ENCODE data around the gene BTNL9. TPM values are rescaled to one million over a fixed set of nuclear protein-coding genes. Genes with fewer than 3 reads are reported as not detected.
"Not testable (repeated sequence)": the region's sequence is repeated elsewhere in the genome, so short reads cannot be mapped to it uniquely, and the experiment has no call there.

The BTNL9 gene
- total RNA-seq, 1 donor from 2014 or later: 25.2 TPM

- intact Hi-C loops (cut with DNase I): no loop called here
- no peak for DNase-seq (ENCODE audit: low spot score)
These were observed 18.8 kb downstream of the BTNL9 start for GRCh38 chr5:181058786-181059296.

- no peak for DNase-seq (ENCODE audit: low spot score)
- intact Hi-C loops (cut with DNase I): no loop called here
These were observed 19.5 kb downstream of the BTNL9 start for GRCh38 chr5:181059297-181060230.

GRCh38 chr5:181060231-181060590 lies 20.1 kb downstream of the BTNL9 start:
- intact Hi-C loops (cut with DNase I): no loop called here
- no peak for DNase-seq (ENCODE audit: low spot score)

- intact Hi-C loops (cut with DNase I): no loop called here
- DNase-seq (ENCODE audit: low spot score): no peak
These were observed 20.9 kb downstream of the BTNL9 start for GRCh38 chr5:181060924-181061323.

GRCh38 chr5:181061645-181062044 lies 21.6 kb downstream of the BTNL9 start:
- DNase-seq (ENCODE audit: low spot score): no peak
- intact Hi-C loops (cut with DNase I): no loop called here

DNA sequence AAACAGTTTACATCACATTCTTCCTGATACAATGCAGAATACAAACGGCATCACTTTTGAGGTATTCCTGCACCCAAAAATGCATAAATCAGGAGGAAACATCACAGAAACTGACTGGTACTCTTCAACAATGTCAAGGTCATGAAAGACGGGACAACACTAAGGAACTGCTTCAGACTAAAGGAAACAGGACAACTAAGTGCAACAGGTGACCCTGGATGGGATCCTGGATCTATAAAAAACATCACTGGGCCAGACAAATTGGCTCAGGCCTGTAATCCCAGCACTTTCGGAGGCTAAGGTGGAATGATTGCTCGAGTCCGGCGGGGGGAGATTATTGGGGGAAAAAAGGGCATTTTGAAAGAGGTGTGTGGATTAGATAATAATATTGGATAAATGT lies 22.6 kb downstream of the BTNL9 start:
- no peak for DNase-seq (ENCODE audit: low spot score)
- intact Hi-C loops (cut with DNase I): no loop called here

- DNase-seq (ENCODE audit: low spot score): no peak
- intact Hi-C loops (cut with DNase I): no loop called here
These were observed 23.4 kb downstream of the BTNL9 start for GRCh38 chr5:181063514-181063913.

DNA sequence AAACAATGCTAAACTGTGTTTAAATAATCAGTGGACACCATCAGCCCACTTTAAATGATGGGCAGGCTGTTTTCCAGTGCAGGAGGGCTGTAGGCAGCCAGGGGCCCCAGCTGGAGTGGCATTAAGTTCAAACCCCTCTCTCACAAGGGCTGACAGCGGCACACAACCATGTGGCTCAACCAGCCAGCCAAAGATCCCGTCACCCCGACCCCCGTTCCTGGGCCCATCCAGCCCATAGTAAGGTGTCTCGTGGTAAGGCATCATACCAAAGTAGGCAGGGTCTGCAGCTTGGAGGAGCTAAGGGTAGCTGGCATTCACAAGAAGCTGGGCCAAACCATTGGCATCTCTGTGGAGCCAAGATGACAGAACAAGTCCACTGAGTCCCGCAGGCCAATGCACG lies 24.9 kb downstream of the BTNL9 start:
- DNase-seq (ENCODE audit: low spot score): no peak
- intact Hi-C loops (cut with DNase I): no loop called here

DNA sequence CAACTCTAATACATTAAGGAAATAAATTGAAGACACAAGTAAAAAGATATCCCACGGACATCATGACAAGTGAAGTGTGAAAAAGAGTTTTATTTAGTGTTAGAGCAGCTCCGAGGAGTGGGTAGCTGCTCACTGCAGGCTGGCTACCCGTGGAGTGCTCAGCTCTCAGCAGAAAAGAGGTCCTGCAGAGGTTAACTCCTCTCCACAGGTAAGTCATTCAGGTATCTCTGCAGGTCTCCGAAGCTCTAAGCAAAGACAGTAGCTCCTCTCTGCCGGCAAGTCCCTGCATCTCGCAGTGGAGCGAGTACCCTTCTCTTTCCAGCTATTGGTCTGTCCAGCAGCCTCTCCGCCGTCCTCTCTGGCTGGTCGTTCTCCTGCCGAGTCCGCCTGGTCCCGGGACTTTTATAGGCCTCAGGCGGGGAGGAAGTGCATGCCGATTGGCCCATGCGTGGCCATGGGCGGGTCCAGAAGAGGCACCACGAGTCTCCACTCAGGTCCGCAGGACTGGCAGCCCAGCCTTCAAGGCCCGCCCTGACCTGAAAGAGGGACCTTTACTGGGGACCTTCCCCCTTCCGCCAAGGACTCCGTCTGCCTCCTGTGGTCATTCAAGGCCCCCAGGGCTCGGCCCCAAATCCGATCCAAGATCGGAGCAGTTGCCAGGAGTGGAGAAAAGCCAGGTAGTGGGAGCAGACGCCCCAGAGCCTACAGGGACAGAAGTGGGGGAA lies 29.9 kb downstream of the BTNL9 start:
- no peak for DNase-seq (ENCODE audit: low spot score)
- intact Hi-C loops (cut with DNase I): no loop called here

GRCh38 chr5:181070523-181070922 lies 30.5 kb downstream of the BTNL9 start:
- DNase-seq (ENCODE audit: low spot score): no peak
- intact Hi-C loops (cut with DNase I): no loop called here

DNA sequence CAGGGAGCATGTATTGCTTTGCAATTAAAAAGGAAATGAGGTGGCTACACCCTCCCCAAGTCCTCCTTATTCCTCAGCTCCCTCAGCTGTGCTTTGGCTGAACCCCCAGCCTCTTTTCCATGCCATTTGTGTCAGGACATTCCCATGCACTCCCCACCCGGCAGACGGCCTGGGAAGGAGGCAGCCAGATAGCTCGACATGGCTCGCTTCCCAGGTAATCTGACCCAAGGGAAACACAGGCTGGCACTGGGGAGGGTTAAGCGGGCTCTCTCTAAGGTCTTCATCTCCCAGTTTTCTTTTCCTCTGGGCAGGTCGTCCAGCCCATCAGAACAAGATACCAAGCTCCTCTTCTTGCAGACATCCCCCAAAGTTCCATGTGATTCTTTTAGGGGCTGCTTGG lies 31.2 kb downstream of the BTNL9 start:
- intact Hi-C loops (cut with DNase I): no loop called here
- DNase-seq (ENCODE audit: low spot score): no peak

DNA sequence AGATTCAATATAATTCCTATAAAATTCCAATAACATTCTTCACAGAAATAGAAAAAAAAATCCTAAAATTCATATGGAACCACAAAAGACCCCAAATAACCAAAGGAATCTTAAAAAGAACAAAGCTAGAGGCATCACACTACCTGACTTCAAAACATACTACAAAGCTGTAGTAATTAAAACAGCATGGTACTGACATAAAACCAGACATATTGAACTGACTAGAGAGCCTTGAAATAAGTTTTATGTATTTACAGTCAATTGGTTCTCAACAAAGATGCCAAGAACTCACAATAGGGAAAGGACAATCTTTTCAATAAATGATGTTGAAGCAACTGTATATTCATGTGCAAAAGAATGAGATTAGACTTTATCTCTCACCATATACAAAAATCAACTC lies 36.9 kb downstream of the BTNL9 start:
- intact Hi-C loops (cut with DNase I): no loop called here
- DNase-seq (ENCODE audit: low spot score): no peak

DNA sequence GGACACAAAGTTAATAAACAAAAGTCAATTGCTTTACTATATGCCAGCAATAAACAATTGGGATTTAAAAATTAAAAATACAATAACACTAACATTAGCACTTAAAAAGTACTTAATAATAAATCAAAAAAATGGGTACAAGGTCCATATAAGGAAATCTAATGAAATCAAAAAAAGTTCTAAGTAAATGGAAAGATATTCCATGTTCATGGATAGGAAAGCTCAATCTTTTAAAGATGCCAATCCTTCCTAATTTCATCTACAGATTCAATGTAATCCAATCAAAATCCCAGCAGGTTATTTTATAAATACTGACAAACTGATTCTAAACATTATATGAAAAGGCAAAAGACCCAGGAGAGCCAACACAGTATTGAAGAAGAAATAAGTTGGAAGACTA lies 41.9 kb downstream of the BTNL9 start:
- DNase-seq (ENCODE audit: low spot score): no peak
- intact Hi-C loops (cut with DNase I): no loop called here

DNA sequence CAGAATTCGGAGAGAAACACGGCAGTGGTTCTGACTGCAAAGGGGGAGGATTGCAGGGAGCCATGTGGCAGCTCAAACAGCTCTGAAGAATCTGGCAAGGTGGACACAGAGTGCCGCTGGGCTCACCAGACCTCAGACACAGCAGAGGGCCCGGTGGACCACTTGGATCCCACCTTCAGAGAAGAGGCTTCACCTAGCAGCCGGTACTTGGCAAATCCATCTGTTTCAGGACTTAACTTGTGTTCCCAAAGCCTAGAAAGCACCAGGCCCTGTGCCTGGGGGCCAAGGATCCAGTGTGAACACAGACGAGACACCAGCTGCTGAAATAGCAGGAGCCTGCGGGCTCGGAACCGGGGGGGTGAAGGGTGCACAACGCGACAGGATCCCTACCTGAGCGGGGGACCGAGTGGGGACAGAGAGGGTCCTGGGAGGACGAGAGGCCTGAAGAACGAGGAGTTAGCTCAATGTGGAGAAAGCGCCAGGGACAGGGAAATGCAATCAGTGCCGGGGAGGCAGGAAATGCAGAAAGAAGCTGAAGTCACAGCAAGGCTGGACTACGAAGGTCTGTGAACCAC lies 44.6 kb downstream of the BTNL9 start:
- DNase-seq (ENCODE audit: low spot score): no peak
- intact Hi-C loops (cut with DNase I): no loop called here

GRCh38 chr5:181086026-181086883 lies 46.2 kb downstream of the BTNL9 start:
- DNase-seq (ENCODE audit: low spot score): no peak
- intact Hi-C loops (cut with DNase I): no loop called here

DNA sequence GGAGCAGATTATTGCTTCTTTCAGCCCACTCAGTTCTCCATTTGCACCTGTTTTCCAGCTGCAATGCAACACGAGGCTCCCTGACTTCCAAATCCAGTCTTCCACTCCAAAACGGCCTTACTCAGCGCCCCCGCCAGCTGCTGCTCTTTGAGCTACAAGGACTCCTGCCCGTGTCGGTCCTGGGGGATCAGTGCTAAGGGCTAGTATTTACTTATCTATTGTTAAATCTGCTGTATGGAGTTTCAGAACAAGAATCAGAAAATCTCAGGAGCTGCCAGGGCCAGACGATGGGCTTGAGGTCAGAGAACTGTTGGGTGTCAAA lies 46.8 kb downstream of the BTNL9 start:
- intact Hi-C loops (cut with DNase I): no loop called here
- DNase-seq (ENCODE audit: low spot score): no peak

DNA sequence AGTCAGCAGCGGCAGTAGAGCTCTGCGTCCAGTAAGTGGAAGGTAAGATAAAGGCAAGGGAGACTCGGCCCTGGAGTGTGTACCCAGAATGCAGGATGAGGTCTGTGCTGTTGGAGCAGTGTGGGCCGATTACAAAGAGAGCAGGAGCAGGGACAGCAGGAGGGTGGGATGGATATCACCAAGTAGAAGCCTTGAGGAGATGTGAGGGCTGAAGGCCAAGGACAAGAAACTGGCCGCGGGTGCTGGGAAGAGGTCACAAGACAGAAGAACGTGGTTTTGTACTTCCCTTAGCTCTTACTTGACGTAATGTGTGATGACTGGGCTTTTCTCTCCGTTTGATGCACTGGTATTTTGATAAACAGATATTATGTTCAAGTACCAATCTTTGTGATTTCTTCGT lies 47.2 kb downstream of the BTNL9 start:
- DNase-seq (ENCODE audit: low spot score): no peak
- intact Hi-C loops (cut with DNase I): no loop called here

GRCh38 chr5:181088289-181088688 lies 48.2 kb downstream of the BTNL9 start:
- DNase-seq (ENCODE audit: low spot score): no peak
- intact Hi-C loops (cut with DNase I): no loop called here

GRCh38 chr5:181092428-181092827 lies 52.4 kb downstream of the BTNL9 start:
- DNase-seq (ENCODE audit: low spot score): no peak
- intact Hi-C loops (cut with DNase I): no loop called here

- intact Hi-C loops (cut with DNase I); DNase-seq (ENCODE audit: low spot score): not testable (repeated sequence)
These were observed 55.1 kb downstream of the BTNL9 start for GRCh38 chr5:181095162-181095561.
